Stimulated activated CD8-positive, alpha-beta memory T cell treated with anti-CD3 and anti-CD28 coated beads, Interleukin-4, amount 100 ng/mL, for 4 hours (primary cell): ENCODE measurements around the gene CTSE.

Experiments
- DNase-seq, 2 donors: peaks; one replicate each; pipeline ENCODE4 v3.0.0-alpha.2; 2020; ENCODE audit warnings: low read depth in 2 of 2, low spot score in 1 of 2

Gene CTSE

DNA sequence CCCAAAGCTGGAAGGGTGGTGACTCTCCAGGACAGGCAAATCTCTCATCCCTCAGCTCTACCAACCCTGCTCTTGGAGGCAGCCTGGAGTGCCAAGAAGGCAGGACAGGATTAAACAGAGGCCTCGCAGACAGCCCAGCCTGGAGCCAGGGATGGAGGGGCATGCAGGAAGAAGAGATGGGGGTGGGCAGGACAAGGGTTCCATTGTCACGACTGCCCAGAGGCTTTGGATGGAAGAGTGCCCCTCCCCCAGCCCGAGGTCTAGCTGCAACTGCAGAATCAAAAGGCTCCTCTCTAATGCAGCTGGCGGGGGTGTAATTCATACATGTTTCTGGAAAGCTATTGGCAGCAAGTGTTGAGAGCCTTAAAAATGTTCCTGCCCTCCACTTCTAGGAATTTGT is 29.3 kb downstream of the CTSE start:
- no peak for DNase-seq

DNA sequence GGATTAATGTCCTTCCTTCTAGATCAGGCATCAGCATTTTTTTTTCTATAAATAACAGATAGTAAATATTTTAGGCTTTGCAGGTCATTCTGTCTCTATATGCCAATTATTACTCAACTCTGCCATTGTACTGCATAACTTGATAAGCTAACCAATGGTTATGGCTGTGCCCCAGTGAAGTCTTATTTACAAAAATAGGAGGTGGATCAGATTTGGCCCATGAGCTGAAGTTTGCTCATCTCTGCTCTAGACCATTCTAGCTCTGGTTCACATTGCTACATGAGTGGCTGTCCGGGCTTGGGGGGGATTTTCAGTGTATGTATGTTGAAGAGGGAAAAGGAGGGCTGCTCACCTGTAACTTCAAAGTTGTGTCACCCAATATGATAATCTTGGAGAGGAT is 30.6 kb downstream of the CTSE start:
- DNase-seq = no peak

DNA sequence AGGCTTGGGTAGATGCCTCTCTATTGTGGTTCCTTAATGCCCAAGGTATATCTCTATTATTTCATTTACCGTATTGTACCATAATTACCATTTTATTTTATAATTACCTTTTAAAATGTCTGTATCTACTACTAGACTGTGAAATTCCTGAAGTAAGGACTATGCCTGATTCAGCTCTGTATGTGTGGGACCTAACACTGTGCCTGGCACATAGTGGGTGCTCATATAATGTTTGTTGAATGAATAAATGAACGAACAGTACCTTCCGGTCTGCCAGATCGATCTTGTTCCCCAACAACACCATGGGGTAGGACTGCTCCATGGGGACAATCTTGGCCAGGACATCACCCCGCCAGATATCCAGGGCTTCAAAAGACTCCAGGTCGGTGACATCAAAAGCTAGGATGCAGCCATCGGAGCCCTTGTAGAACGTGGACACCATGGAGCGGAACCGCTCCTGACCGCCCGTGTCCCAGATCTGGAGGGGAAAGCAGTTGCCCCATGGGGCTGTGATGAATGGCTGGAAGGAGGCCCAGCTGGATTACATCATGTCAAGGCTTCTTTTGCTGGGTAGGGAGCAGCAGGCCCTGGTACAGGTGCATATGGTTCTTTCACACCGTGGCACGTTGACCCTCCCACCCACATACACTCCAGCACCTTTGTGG is 31.3 kb downstream of the CTSE start:
- no peak for DNase-seq

DNA sequence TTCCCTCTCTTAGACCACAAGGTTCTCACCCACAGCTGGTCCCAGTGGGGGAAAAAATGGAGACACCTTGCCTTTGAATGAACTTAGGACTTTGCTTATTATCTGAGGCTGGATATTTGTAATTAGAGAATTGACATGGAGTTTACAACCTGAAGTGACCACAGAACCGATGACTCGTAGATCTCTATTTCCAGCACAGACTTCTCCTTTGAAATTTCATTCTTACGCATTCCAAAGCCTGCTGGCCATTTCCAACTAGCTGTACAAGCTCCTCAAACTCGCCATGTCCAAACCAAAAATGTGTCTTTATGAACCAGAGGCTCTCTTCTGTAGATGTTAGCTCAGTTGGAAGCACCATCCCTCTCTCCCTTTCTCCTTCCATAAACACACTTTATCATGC is 32.5 kb downstream of the CTSE start:
- DNase-seq = no peak

DNA sequence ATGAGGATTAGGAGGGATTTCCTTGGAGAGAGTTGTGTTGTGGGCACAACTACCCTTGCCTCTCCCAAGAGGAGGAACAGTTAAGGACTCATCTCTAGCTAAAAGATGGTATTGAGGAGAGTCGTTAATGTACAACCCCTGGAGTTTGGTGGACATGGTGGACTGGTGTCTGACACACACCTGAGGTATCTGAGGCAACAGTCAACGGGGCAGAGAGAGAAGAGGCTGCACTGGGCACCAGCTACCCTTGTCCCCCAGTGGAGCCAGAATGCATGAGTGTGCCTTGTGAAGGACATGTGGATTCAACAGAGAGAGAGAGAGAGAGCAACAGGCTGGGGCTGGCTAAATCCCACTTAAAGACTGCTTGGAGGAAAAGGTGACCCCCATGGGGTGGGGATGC is 33.5 kb downstream of the CTSE start:
- DNase-seq = no peak

DNA sequence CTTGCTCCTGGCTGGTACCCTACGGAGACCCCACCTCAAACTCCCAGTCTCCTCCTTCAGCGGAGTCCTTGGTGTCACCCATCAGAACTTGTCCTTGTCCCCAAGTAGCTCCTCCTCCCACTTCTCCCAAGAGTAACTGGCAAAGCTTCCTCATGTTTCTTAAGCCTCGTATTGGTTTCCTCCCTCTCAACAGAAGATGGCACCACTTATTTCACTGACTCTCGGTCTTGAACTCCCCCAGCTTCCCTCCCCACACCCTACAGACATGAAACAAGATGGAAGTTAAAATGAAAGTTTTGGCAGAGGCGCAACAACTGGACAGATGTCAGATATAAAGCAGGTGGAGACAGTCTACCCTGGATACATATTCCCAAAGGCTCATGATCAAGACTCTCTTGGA is 33.9 kb downstream of the CTSE start:
- DNase-seq = no peak

DNA sequence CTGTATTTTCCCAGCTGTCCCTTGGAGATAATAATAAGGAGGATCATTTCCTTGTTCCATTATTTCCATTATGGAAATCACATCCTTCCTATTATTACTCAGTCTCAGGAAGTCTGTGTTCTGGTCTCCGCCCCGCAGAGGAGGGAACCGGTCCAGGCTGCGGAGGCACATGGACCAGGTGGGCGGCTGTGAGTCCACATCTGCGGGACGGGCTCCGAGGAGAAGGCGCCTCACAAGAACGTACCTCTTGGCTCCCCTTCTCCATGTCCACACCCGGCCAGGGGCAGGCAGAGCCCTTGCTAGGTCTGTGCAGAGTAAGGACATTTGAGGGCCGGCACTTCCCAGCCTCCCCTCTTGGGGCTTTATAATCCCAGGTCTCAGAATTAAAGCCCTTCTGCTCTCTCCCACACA is 35.1 kb downstream of the CTSE start:
- DNase-seq = no peak

DNA sequence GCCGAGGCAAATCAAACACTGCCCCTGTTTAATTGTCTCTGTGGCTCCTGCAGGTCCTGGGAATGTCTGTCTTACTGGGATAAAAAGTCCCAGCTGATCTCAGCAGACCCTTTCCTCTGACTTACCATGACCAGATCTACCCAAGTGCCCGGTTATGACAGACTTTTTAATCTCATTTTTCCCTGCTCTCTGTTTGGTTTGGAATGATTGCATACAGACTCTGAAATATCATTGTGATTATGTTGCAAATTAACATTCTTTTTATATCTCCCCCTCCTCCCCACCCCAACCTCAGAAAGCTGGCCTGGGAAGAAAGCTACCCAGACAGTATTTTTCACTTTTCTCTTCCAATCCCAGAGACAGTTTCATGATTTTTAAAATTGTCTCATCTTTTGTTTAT is 36.8 kb downstream of the CTSE start:
- no peak for DNase-seq

DNA sequence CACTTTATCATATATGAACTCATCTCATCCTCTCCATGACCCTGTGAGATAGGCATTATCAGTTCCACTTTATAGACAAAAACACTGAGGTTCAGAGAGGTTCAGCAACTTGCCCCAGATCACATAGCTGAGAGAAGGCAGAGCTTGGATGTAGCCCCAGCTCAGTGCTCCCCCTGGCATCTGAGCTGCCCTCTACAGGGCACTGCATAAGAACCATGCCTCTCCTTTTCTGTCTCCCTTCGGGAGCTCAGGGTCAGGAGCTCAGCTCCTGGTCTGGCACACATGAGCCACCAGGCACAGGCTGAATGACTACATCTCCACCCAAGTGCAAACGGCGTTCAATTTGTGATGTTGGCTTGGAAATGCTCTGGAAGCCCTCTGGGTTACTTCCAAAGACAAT is 37.4 kb downstream of the CTSE start:
- no peak for DNase-seq

DNA sequence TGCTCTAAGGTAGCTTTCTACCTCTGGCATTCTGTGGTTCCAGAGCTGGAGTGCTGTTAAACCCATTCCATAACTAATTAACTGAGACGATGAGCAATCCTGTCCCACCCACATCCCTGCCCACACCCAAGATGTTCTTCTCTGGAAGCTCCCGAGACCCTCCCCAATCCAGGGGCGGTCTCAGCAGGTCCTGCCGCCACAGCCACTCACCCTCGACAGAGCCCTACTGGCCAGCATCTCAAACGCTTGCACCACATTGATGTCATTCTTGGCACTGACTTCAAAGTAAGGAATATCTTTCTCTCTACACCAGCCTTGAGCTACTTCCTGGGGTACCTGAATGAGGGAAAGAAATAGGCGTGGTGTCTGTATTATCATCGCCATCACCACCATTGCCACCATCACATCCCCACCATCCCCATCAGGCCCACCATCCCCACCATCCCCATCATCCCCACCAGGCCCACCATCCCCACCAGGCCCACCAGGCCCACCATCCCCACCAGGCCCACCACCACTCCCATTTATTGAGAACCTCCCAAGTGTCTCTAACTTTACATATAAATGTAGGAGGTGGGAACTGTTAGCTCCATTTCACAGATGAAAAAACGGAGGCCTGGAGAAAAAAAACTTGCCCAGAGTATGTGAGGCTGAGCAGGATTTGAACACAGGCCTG is 38.2 kb downstream of the CTSE start:
- no peak for DNase-seq

DNA sequence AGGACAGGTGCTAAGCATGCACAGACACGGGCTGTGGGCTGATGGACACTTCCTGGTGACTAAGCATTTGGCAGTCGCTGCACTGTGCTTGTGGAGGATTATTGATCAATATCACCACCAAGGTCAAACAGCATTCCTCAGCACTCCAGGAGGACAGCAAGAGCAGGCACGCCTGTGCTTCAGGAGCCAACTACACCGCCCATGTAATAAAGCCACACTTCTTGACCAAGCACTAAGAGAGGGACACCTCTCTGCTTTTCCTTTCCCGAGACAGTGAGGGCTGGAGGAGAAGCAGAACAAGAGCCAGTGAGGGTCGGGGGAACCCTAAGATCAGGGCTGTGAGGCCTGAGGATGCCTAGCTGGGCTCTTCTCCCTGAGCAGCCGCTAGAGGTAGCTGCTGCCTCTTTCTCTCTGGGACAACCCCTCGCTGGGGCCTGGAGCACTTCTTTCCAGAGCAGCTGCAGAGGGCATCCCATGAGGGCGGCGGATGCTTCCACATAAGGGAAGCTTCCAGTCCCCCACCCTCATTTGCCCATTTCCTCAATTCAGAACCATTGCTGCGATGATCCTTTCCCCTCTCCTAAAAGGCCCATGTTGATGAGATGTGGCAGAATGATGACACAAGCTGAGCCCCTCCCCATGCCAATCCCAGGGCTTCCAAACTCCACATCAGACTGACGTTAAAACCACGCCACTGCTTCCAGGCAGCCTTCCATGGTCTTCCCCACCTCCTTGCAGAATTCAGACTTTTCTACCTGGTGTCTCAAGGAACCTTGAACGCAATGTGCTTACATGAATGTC is 39.6 kb downstream of the CTSE start:
- no peak for DNase-seq

DNA sequence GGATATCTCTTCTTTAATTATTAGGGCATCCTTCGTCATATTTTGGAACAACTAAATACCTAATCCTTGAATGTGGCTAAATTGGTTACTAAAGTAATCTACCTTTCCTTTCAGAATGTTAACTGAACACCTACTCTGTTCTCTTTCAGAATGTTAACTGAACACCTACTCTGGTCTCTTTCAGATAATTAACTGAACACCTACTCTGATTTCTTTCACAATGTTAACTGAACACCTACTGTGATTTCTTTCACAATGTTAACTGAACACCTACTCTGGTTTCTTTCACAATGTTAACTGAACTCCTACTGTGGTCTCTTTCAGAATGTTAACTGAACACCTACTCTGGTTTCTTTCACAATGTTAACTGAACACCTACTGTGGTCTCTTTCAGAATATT is 42.4 kb downstream of the CTSE start:
- no peak for DNase-seq

DNA sequence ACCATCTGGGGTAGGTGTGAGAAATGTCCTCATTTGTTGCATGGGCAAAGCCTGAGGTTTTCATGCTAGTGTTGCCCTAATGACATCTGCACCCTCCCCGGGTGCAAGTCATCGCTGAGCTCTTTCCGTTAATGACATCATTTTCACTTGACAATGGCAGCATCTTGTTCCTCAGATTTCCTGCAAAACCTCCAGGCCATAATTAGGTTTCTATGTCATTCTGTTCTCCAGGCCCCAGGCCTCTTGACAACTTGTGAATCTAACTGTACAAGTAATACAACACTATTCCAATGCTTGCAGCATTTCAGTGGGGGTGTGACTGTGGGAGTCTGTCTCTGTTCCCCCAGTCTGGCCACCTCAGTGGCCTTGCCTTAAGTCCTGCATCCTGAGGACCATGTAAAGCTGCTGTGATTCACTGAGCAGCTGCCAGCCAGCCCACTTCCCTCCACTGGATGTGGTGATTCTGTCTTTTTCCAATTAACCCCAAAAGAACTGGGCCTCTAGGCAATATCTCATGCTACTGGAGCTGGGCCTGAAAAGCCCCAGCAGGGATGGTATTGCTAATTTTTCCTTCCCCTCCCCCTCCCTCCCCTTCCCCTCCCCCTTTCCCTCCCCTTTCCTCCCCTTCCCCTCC is 43.3 kb downstream of the CTSE start:
- no peak for DNase-seq

DNA sequence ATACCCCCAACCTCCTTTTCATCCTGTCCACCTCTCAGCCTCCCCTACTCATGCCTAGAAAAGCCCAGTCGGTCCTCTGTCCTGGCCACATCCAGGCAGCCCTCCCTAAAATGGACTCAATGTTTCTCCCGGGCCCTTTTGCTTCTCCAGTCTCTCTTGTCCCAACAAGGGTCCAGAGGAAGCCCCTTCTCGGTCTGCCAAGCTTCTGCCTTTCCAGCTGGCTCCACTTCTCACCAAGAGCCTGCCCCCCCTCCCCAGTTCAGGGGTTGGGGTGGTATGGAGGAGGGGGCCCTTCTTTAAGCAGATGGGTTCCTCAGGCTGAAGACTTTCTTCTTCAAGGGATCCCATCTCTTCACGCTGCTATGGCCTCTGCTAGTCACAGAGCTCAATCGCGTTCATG is 44.4 kb downstream of the CTSE start:
- no peak for DNase-seq

DNA sequence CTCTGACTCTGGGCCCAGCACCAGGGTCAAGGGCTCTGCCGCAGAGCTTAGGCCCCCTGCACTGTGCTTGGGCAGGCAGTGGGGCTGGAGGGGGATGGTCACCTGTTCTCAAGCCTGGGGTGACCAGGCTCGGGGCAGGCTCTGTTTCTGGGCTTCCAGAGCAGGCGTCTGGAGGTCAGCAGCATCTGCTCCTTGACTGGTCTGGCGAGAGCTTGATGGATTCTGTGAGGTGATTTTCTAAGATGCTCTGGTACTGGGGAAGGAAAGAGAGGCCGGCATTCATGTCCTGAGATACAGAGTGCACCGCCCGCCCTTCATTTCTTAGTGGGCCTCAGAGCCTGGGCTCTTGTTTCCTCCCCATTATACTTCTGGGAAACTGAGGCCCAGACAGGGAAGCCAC is 45.0 kb downstream of the CTSE start:
- DNase-seq = no peak

DNA sequence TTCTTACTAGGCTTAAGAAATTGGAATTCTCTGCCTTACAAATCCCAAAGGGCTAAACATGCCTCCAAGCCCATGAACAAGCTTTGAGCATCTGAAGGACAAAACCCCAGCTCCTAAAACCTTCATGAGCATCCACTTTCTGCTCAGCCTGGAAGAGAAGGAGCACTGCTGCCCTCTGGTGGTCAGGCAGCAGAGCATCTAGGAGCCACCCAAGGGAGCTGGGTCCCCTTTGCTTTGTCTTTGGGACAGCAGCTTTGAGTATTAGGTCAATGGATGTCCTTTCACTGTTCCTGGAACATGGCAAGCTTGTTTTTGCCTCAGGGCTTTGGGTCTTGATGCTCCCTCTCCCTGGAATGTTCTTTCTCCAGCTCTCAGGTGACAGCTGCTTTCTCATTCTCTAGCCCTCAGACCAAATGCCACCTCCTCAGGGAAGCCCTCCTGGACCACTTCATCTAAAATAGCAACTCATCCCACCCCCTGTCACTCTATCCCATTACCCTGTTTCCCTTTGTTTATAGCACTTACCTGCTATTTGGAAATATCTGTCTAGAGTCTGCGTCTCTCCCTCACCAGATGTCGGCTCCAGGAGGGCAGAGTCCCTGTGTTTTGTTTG is 46.2 kb downstream of the CTSE start:
- DNase-seq = peak; percentile 39 to 41

DNA sequence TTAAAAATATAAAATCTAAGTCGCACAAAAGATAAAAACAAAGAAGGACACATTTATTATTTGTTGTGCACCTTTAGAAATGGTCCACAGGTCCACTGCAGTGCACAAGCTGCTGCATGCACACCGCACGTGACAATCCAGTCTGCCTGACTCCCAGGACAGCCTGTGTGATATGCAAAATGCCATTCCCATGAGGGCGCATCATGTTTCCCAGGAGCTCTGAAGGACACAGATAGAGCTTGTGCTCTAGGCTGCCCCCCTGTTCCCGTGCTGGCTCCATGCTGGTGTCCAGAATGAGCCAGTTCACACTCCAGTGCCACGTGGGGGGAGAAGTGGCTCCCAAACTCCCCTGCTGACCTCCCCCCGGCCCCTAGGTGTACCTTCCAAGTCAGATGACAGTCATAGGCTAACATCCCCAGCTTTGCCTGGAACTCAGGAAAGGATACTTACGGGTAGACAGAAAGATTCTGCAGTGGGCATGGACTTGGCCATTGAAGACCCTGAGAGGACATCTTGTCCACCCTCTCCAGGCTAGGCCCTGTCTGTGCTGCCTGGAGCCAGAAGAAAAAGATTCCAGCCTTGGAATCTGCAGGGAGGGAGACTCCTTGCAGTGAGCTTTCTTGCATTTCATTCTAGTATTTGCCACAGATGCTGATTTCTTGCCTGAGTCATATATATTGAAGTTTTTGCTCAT is 46.8 kb downstream of the CTSE start:
- no peak for DNase-seq

DNA sequence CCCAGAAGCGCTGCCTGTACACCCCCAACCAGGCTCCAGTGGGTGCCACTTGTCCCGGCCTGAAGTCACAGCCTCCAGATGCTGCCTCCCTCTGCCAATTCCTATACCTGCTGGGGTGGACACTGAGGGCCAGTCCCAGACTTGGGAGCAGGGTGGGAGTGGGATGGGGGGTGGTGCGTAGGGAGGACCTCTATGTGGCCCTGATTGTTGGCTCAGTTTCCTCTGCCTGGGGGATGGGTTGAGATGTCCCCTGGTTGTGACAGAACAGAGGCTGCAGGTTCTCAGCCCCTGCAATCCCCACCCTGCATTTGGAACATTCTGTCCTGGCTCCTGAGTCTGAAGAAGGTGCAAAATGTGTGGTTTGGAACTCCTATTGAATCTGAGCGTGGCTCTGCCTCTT is 47.7 kb downstream of the CTSE start:
- DNase-seq = no peak

DNA sequence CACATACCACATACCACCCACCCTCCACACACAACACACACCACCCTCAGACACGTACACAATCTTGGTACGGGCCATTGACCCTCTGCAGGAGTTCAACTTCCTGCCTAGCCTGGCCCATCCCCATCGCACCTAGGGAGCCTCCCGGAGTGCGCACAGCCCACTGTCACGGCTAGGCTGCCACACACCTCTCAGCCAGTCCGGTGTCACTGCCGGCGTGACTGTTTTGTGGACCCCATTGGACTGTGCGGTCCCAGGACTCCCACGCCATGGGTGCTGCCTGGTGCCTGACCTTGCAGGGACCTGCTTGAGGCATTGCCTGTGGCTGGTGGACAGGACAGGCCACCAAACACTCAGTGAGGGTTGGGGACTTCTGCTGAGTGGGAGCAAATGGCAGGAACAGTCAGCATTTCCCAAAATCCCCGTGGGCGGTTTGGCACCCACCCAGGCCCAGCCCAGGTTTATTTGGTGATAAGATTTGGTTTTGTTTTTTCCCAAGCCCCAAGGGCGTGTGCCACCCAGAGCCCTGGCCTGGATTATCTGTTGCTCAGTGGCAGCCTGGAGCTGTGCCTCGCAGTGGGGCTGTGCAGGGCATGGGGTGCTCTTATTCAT is 48.2 kb downstream of the CTSE start:
- no peak for DNase-seq

DNA sequence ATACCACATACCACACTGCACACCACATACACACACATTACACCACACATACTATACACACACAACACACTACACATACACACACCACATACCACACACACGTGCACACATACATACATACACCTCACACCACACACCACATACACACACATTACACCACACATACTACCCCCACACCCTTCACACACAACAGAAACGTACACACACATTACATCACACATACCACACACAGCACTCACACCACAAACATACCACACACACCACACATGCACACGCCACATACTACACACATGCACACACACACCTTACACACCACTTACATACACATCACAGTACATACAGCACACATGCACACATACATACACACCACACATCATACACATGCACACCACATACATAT is 49.0 kb downstream of the CTSE start:
- DNase-seq = no peak
